ENCODE data around the gene OSBPL3.
A peak's percentile ranks its signal among the peaks of the same experiment; 100 is the strongest.

Gene OSBPL3

GRCh38 chr7:24828891-24829661, 150.9 kb downstream of the OSBPL3 start:
- DNase-seq (ENCODE audit: low spot score), result no peak

GRCh38 chr7:24827589-24827988, 152.4 kb downstream of the OSBPL3 start:
- DNase-seq (ENCODE audit: low spot score), result no peak

GRCh38 chr7:24827027-24827426, 153.0 kb downstream of the OSBPL3 start:
- no peak for DNase-seq (ENCODE audit: low spot score)

- no peak for DNase-seq (ENCODE audit: low spot score)
Measured at GRCh38 chr7:24826662-24827020, 153.3 kb downstream of the OSBPL3 start.

- DNase-seq (ENCODE audit: low spot score), result no peak
Measured at GRCh38 chr7:24825931-24826661, 153.9 kb downstream of the OSBPL3 start.

GRCh38 chr7:24825381-24825794, 154.6 kb downstream of the OSBPL3 start:
- DNase-seq (ENCODE audit: low spot score), result no peak

- DNase-seq (ENCODE audit: low spot score), result no peak
Measured at GRCh38 chr7:24824896-24825295, 155.1 kb downstream of the OSBPL3 start.

- DNase-seq (ENCODE audit: low spot score), result no peak
Measured at GRCh38 chr7:24824400-24824799, 155.6 kb downstream of the OSBPL3 start.

GRCh38 chr7:24821754-24822054, 158.3 kb downstream of the OSBPL3 start:
- no peak for DNase-seq (ENCODE audit: low spot score)

- no peak for DNase-seq (ENCODE audit: low spot score)
Measured at GRCh38 chr7:24821045-24821753, 158.8 kb downstream of the OSBPL3 start.

- no peak for DNase-seq (ENCODE audit: low spot score)
Measured at GRCh38 chr7:24820730-24821044, 159.3 kb downstream of the OSBPL3 start.

- peak; percentile 80 for DNase-seq (ENCODE audit: low spot score)
Measured at GRCh38 chr7:24819916-24820689, 159.9 kb downstream of the OSBPL3 start.

GRCh38 chr7:24817339-24817738, 162.6 kb downstream of the OSBPL3 start:
- DNase-seq (ENCODE audit: low spot score), result peak; percentile 10

GRCh38 chr7:24816868-24817267, 163.1 kb downstream of the OSBPL3 start:
- no peak for DNase-seq (ENCODE audit: low spot score)

- peak; percentile 49 for DNase-seq (ENCODE audit: low spot score)
Measured at GRCh38 chr7:24812305-24812945, 167.6 kb downstream of the OSBPL3 start.

- DNase-seq (ENCODE audit: low spot score), result no peak
Measured at GRCh38 chr7:24808518-24808917, 171.5 kb downstream of the OSBPL3 start.

- DNase-seq (ENCODE audit: low spot score), result no peak
Measured at GRCh38 chr7:24802300-24802699, 177.7 kb downstream of the OSBPL3 start.

GRCh38 chr7:24801883-24802282, 178.1 kb downstream of the OSBPL3 start:
- no peak for DNase-seq (ENCODE audit: low spot score)

GRCh38 chr7:24800667-24801066, 179.3 kb downstream of the OSBPL3 start:
- no peak for DNase-seq (ENCODE audit: low spot score)

- no peak for DNase-seq (ENCODE audit: low spot score)
Measured at GRCh38 chr7:24800073-24800472, 179.9 kb downstream of the OSBPL3 start.

GRCh38 chr7:24799506-24799905, 180.5 kb downstream of the OSBPL3 start:
- DNase-seq (ENCODE audit: low spot score), result no peak

GRCh38 chr7:24798261-24798660, 181.7 kb downstream of the OSBPL3 start:
- no peak for DNase-seq (ENCODE audit: low spot score)
